ENCODE data around the gene APEH. TPM values are rescaled to one million over a fixed set of nuclear protein-coding genes. Genes with fewer than 3 reads are reported as not detected.

Gene APEH
- total and polyA plus RNA-seq, 2 of the 4 experiments (the other 2 are of a cell fraction), result 89.2 to 142 TPM

- H2BK5ac ChIP-seq (ENCODE audit: low read depth, low read length, poor library complexity, severe bottlenecking), result no peak overlapping the region
- H4K8ac ChIP-seq (ENCODE audit: low read depth in 2 of 2, low read length in 2 of 2), result no peak overlapping the region
- peaks cover 6% of the 10 kb centered on the region for H3K4me1 ChIP-seq (ENCODE audit: control insufficient read depth, insufficient read depth, low read length)
- no peak overlapping the region for H4K91ac ChIP-seq (ENCODE audit: insufficient read depth, low read depth, low read length)
- DNase-seq (no peak), ATAC-seq (ENCODE audit: low read depth) (no peak)
- in situ Hi-C loops (cut with MboI; ENCODE audit: low sequenced_read_pairs) (no loop called here), intact Hi-C loops (cut with micrococcal nuclease) (no loop called here), dilution Hi-C loops (cut with HindIII; ENCODE audit: low sequenced_read_pairs, unreplicated experiment) (no loop called here)
- no peak overlapping the region for H2AFZ ChIP-seq (replicated peaks; ENCODE audit: low read length, poor library complexity)
- H3K14ac ChIP-seq (replicated peaks; ENCODE audit: low read depth, low read length), result no peak overlapping the region
- no peak overlapping the region for H3K4me2 ChIP-seq (ENCODE audit: low read depth, low read length)
- ChIA-PET CTCF (interaction anchor here (1.4 kb wide), 1 partner anchor 130 kb away, joined by 6 read pairs; no protein-coding TSS in a partner anchor), POLR2A (ENCODE audit: unreplicated experiment) (no interaction called here)
- BruUV-seq (replicated peaks), result no TSS peak
- no peak overlapping the region for H3K27ac ChIP-seq (ENCODE audit: insufficient read depth, low read length)
- H3K79me1 ChIP-seq (ENCODE audit: low read depth in 1 of 2, low read length in 2 of 2), result peaks cover 5 to 9% of the 10 kb centered on the region in 2 experiments; a peak in 3 of 4 replicates
- no peak overlapping the region for H2BK120ac ChIP-seq (ENCODE audit: low read depth, low read length)
- no peaks in the 10 kb centered on the region for H3K9me3 ChIP-seq (ENCODE audit: control insufficient read depth, insufficient read depth, low read length)
- H3K4ac ChIP-seq (ENCODE audit: low read depth, low read length), result no peak overlapping the region
- no peaks in the 10 kb centered on the region for H3K36me3 ChIP-seq (ENCODE audit: control insufficient read depth, insufficient read depth, low read length)
- peaks cover 3% of the 10 kb centered on the region; the same call in 1 of the 2 replicates for H4K20me1 ChIP-seq (ENCODE audit: insufficient read depth, low read length)
- no peak overlapping the region for H3K23ac ChIP-seq (ENCODE audit: low read depth, low read length)
- H3K27me3 ChIP-seq (ENCODE audit: control insufficient read depth, insufficient read depth, low read length), result peaks cover 6% of the 10 kb centered on the region; the same call in 1 of the 2 replicates
- H2BK20ac ChIP-seq (ENCODE audit: low read depth, low read length), result no peak overlapping the region
- 87% methylated on average over 3 of the region's 3 CpGs; no CpG with 5 or more reads in 1 of the 2 experiments for WGBS, 2 experiments (ENCODE audit: extremely low coverage in 2 of 2, insufficient read length in 1 of 2)
- H3K4me3 ChIP-seq (ENCODE audit: insufficient read depth, low read depth, low read length), result no peak overlapping the region
- TF ChIP-seq FOS (IDR thresholded peaks at IDR 0.05; ENCODE audit: low read depth, low read length) (no peak), POLR2A (IDR thresholded peaks at IDR 0.05; ENCODE audit: low read depth, low read length) (no peak), RAD21 (IDR thresholded peaks at IDR 0.05; ENCODE audit: low read length) (no peak), MAFK (IDR thresholded peaks at IDR 0.05; ENCODE audit: low read depth, low read length) (no peak), NFE2L2 (IDR thresholded peaks at IDR 0.05; ENCODE audit: low read depth, low read length) (no peak), SMC3 (IDR thresholded peaks at IDR 0.05; ENCODE audit: low read depth, low read length) (no peak), RFX5 (IDR thresholded peaks at IDR 0.05; ENCODE audit: low read depth, low read length) (no peak), MAZ (IDR thresholded peaks at IDR 0.05; ENCODE audit: borderline replicate concordance, low read depth, low read length) (no peak), CEBPB (IDR thresholded peaks at IDR 0.05; ENCODE audit: low read depth, low read length) (no peak), RCOR1 (IDR thresholded peaks at IDR 0.05; ENCODE audit: insufficient replicate concordance, low read length) (no peak), USF2 (IDR thresholded peaks at IDR 0.05; ENCODE audit: low read depth, low read length) (no peak), MXI1 (IDR thresholded peaks at IDR 0.05; ENCODE audit: borderline replicate concordance, low read depth, low read length) (no peak), BHLHE40 (IDR thresholded peaks at IDR 0.05; ENCODE audit: low read depth, low read length) (no peak), CHD1 (IDR thresholded peaks at IDR 0.05; ENCODE audit: low read depth, low read length) (no peak)
- TF ChIP-seq, protein P1, sequence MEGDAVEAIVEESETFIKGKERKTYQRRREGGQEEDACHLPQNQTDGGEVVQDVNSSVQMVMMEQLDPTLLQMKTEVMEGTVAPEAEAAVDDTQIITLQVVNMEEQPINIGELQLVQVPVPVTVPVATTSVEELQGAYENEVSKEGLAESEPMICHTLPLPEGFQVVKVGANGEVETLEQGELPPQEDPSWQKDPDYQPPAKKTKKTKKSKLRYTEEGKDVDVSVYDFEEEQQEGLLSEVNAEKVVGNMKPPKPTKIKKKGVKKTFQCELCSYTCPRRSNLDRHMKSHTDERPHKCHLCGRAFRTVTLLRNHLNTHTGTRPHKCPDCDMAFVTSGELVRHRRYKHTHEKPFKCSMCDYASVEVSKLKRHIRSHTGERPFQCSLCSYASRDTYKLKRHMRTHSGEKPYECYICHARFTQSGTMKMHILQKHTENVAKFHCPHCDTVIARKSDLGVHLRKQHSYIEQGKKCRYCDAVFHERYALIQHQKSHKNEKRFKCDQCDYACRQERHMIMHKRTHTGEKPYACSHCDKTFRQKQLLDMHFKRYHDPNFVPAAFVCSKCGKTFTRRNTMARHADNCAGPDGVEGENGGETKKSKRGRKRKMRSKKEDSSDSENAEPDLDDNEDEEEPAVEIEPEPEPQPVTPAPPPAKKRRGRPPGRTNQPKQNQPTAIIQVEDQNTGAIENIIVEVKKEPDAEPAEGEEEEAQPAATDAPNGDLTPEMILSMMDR (conservative IDR thresholded peaks at IDR 0.05; ENCODE audit: low read depth, low read length), result no peak
- TF ChIP-seq, protein P2, sequence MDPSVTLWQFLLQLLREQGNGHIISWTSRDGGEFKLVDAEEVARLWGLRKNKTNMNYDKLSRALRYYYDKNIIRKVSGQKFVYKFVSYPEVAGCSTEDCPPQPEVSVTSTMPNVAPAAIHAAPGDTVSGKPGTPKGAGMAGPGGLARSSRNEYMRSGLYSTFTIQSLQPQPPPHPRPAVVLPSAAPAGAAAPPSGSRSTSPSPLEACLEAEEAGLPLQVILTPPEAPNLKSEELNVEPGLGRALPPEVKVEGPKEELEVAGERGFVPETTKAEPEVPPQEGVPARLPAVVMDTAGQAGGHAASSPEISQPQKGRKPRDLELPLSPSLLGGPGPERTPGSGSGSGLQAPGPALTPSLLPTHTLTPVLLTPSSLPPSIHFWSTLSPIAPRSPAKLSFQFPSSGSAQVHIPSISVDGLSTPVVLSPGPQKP (IDR thresholded peaks at IDR 0.05; ENCODE audit: borderline replicate concordance, low read depth, low read length), result no peak
- peaks cover 6% of the 10 kb centered on the region; the same call in 1 of the 2 replicates for H3K9me1 ChIP-seq (ENCODE audit: insufficient read depth, low read length)
- H4K5ac ChIP-seq (ENCODE audit: low read depth, low read length), result no peak overlapping the region
- no peak overlapping the region for H3K56ac ChIP-seq (ENCODE audit: extremely low read depth, insufficient read depth, low read length)
- no peak overlapping the region for H2BK15ac ChIP-seq (ENCODE audit: low read depth, low read length)
- H2AK5ac ChIP-seq (ENCODE audit: low read depth, low read length), result no peak overlapping the region
- H3K9ac ChIP-seq (ENCODE audit: low read depth, low read length), result no peak overlapping the region
- no peak overlapping the region for H2AK9ac ChIP-seq (replicated peaks; ENCODE audit: low read depth, low read length, poor library complexity)
- H3K18ac ChIP-seq (ENCODE audit: low read depth, low read length), result no peak overlapping the region
Observed at GRCh38 chr3:49669352-49669751, 4.8 kb upstream of the APEH start.
